ENCODE results near the gene VIPR2.

Gene VIPR2

GRCh38 chr7:159067576-159068487 lies 76.8 kb downstream of the VIPR2 start:
- no peak for TF ChIP-seq CTCF (IDR thresholded peaks at IDR 0.05; ENCODE audit: low read depth, low read length)
- no peak for DNase-seq (ENCODE audit: extremely low read depth, low read depth)

DNA sequence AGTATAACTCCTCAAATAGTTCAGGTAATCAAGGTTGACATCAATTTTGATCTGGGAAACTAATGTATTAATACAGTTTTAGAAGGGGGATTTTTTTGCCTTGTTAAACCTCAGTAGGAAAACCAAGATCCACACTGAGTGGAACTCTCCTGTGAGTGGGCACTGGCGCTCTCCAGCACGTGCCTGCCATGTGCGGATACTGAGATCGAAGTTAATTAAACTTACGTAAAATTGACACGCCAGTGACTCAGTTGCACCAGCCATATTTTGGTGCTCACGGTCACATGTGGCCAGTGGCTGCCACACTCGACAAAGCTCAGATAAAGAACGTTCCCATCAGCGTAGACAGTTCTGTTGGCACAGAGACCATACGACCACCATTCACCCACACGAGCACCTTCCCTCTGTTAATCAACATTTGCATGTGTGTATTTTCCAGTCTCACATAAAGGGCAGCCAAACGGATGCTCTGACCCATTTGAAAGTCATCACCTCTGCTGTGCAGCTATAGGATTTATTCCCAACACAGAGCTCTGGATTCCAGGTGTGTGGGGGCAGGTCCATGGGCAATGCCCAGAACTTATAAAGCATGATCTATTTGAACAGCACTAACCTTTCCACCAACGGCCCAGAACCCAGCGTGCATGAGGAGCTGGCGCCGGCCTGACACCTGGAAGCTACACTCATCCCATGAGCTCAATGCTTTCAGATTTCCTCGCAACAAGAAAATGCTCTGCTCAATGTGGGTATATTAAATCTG lies 77.7 kb downstream of the VIPR2 start:
- DNase-seq (ENCODE audit: extremely low read depth, low read depth): no peak
- TF ChIP-seq CTCF (IDR thresholded peaks at IDR 0.05; ENCODE audit: low read depth, low read length): no peak

GRCh38 chr7:159065852-159066480 lies 78.7 kb downstream of the VIPR2 start:
- TF ChIP-seq CTCF (IDR thresholded peaks at IDR 0.05; ENCODE audit: low read depth, low read length): no peak
- DNase-seq (ENCODE audit: extremely low read depth, low read depth): no peak

GRCh38 chr7:159064816-159065510 lies 79.7 kb downstream of the VIPR2 start:
- DNase-seq (ENCODE audit: extremely low read depth, low read depth): no peak
- no peak for TF ChIP-seq CTCF (IDR thresholded peaks at IDR 0.05; ENCODE audit: low read depth, low read length)

GRCh38 chr7:159064121-159064815 lies 80.4 kb downstream of the VIPR2 start:
- no peak for DNase-seq (ENCODE audit: extremely low read depth, low read depth)

More at GRCh38 chr7:159064121-159064815, 80.4 kb downstream of the VIPR2 start:
- TF ChIP-seq CTCF (IDR thresholded peaks at IDR 0.05; ENCODE audit: low read depth, low read length): no peak

Data from AG09319 (cell line).